TTC549 (cell line): Measurements from ENCODE around the gene AMIGO2.

Source experiments
- FAIRE-seq: peaks from 2 replicates; lab custom pipeline; 2012; peaks lifted over from hg19 to GRCh38; lab: Jason Lieb, UNC

AMIGO2 gene

DNA sequence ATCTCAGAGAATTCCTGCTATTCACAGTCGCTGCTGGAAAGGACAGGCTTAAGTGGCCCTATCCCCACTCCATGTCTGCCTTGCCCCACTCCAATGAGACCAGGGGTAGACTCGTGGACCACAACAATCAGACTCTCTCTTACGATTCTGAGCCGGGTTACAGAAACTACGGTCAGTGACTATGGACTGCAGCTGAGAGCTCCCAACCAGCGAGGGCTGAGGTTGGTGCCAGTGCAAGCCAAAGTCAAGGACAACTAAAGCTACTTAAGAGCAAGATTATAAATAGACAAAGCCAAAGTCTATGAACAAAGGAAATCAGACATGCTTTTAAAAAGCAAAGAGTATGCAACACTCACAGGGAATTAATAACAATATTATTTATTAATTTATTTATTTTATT is 18.3 kb upstream of the AMIGO2 start:
- FAIRE-seq = no peak

DNA sequence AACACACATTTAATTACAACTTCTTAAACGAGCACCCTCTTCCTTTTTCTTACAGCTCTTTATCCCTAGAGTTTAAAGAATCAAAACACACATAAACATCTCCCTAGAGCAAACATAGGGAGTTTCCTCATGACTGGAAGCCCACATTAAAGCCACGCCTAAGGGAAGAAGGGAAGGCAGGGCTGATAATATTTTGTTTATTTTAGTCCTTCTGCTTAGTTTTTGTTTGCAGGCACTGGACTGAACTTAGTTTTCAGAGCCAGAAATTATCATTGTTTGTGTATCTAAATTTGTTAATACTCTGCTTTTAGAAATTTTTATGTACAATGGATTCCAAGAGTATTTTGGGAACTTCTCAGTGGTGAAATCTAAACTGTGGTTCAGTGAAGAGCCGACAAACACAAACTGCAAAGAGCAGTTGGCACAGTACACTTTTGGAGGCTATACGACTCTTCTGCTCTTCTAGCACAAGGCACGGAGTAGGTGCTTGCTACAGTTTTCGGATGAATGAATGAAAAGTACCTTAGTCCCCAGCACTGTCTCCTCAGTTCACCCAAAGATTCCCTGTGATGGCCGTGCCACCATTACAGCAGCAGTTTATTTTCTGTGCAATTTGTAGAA is 17.6 kb upstream of the AMIGO2 start:
- FAIRE-seq = no peak

GRCh38 chr12:47095446-47096236 is 15.9 kb upstream of the AMIGO2 start:
- FAIRE-seq = no peak

DNA sequence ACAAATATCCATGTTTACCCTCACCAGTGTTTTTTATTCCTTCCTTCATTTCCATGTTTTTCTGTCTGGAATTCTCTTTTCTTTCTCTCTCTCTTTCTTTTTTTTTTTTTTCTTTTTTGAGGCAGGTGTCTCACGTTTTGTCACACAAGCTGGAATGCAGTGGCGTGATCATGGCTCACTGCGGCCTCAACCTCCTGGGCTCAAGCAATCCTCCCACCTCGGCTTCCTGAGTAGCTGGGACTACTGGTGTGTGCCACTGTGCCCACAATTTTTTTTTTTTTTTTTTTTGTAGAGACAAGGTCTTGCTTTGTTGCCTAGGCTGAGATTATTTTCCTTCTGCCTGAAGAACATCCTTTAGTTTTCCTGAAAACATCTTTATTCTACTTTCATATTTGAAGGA is 15.0 kb upstream of the AMIGO2 start:
- FAIRE-seq = no peak

DNA sequence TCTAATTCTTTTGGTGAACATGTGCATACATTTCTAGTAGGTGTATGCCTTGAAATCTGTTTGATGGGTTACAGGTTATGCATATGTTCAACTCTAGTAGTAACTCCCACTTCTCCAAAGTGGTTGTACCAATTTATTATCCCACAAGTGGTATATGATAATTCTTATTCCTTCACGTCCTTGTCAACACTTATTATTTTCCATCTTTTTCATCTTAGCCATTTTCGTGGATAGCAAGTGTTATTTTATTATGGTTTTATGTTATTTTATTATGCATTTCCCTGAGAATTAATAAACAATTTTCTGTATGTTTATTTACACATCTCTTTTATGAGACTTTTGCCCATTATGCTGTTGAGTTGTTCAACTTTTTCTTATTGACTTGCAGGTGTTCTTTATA is 11.2 kb upstream of the AMIGO2 start:
- no peak for FAIRE-seq

DNA sequence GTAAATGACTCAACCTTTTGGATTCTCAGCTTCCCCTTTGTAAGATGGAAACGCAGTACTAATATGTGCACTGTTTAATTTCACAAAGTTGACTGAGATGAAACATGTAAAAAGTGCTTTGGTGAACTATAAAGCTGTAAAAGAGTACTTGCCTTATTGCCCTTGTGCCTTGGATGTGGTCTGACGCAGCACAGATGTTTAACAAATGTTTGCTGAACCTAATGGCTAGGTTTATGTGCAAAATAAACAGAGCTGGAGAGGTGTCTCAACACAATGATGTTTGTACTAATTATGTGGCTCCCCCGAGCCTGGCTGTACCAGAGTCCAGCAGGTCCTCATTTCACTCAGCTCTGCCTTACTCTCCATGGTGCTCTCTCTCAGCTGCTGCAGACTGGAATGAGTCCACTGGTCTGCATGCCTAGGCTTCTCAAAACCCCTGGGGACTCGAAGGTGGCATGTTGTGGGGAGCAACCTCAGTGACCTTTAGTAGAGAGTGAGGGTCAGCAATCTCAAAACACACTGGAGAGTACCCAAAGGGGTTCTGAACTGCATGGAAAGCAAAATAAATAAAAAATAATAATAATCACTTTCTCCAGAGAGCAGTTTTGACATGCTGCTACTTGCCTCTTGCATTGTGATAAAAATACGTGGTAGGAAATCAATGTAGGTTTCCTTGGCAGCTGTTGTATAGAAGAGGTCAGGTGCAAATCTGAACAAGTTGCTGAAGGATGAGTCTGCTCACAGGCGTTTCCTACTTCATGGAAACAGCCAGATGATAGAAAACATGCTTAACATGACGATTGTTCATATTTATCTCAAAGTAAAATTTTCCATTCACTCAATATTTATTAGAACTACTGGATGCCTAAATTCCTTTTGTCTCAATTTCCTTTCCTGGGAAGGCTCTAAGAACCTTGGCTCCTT is 8.5 kb upstream of the AMIGO2 start:
- peak; percentile 71 for FAIRE-seq

- FAIRE-seq = no peak
Measured at GRCh38 chr12:47087088-47087688, 7.4 kb upstream of the AMIGO2 start.

DNA sequence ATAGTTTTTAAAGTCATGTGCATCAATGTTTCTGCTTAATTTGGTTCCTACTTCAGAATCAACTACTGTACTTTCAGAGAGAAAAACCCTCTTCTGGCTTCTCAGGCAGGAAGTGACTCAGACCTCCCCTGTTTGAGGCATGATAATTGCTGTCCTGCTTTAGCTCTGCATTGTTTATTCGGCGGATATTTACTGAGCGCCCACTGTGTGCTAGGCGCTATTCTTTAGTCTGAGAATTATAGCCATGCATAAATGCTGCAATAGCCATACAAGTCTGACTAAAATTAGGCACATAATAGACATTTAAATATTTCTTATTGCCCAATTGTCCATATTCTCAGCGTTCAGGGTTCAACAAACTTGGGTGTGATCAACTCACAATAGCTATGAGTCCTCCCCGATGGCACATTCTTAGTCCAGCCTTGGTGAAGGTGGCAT is 6.1 kb upstream of the AMIGO2 start:
- peak; percentile 94 for FAIRE-seq

GRCh38 chr12:47084172-47084571 is 4.4 kb upstream of the AMIGO2 start:
- no peak for FAIRE-seq

- FAIRE-seq = no peak
Measured at GRCh38 chr12:47082796-47083621, 3.2 kb upstream of the AMIGO2 start.

- no peak for FAIRE-seq
Measured at GRCh38 chr12:47082283-47082682, 2.5 kb upstream of the AMIGO2 start.

DNA sequence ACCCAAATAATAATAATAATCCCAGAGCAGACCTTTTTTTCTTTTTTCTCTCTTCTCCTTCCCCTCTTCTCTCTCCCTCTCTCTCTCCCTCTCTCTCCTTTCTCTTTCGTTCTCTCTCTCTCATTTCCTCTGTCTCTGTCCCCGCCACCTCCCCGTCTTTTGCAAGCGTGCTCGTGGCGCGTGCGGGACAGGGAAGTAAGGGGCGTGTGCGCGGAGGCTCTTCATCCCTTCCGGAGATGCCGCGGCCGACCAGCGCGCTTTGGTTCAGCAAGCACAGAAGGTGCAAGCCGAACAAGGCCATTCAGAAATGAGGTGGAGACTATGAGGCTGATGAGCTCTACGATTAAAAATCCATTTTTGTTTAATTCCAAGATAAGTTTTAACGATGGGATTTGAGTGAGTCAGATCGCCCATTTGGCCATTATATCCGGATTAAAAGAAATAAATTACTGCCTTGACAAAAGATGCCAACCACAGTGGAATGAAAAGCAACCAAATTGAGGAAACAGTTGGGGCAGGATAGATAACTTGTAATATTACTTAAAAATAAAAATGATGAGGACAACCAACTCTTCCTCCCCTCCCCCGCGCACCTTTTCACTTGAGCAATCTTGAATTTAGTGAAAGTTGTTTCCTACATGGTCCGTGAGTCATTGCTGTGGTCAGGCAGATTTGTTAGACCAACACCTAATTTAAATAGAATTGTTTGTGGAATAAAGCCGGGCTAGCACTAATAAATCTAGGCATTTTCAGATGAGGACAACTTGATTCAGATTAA is 1.2 kb upstream of the AMIGO2 start:
- no peak for FAIRE-seq

DNA sequence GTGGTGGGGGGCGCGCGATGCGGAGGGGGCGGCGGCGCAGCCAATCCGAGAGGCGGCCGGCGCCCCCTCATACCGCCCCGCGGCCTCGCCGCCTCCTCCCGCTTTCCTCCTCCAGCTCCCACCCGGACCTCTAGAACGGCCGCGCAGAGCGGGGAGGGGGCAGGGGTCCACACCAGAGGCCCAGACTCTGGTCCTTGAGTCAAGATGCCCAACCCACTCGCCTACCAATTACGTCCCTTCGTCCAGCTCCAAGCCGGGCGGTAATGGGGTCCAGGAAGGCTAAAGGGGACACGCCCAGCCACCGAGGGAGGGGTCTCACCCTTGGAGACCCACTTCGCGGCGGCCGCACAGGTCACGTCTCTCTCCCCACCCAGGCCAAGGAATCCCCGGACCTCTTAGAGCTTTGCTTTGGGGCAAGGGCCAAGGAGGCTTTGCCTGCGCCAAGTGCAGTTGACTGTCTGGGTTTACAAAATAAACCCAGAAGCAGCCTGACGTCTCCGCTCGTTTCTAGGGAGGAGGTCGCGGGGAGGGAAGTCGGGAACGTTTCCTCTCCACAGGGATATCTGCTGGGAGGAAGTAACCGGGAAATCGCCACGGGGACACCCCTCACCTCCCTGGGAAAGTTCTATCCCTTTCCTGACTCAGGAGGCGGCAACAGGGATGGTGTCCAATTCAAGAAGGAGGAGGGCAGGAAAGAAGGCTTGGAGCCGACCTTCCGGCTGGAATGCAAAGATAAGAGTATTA is 394 bp upstream of the AMIGO2 start:
- FAIRE-seq = no peak

- no peak for FAIRE-seq
Measured at GRCh38 chr12:47078733-47079467, 859 bp downstream of the AMIGO2 start.

DNA sequence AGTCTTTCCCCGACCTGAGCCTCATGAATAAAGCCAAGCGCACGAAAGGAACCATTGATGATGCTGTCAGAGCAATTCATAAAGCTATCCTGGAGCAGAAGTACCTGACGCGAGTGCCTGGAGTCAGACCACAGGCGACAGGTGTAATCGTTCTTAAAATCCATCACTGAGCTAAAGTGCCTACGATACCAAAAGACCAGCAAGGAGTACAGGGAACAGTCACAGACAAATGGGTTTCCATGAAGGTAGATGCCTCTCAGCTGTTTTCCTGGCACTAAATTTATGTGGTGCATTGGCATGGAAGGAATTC is 1.7 kb downstream of the AMIGO2 start:
- no peak for FAIRE-seq

DNA sequence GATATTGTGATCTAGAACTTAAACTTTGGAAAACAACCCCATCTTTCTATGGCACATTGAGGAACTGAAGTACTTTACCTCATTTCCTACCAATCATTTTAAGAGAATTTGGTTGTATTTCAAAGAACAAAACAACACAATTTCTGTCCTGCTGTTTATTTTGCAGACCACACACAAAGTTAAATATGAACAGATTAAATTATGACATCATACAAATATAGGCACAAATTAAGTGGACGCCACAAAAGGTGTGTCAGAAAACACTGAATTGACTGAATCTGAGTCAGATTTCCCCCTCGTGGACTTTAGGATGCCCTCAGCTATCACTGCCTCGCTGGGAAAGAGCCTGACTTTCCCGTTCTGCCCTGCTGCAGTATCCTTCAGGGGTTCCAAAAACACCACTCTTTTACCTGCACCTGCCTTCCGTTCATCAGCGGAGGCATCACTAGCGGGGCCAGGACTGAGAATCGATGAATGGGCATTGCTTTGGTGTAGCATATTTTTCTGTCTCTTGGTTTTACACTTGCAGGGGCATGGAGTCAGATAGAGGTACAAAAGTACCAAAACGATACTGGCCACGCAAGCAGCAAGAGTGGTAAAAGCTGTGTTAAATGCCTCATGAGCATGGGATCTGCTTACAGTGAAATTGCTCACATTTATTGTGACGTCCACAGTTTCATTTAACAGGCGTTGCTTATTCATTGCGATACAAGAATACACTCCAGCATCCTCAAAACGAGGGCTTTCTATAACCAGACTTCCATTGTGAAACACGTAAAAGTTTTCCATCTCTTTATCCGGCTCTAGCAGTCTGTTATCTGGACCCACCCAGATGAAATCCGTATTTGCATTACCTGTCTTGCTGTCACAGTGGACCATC is 2.3 kb downstream of the AMIGO2 start:
- FAIRE-seq = no peak

- FAIRE-seq = no peak
Measured at GRCh38 chr12:47075192-47076084, 4.3 kb downstream of the AMIGO2 start.
